H1 (cell line): ENCODE measurements around the gene OS9. TPM values are rescaled to one million over a fixed set of nuclear protein-coding genes. Genes with fewer than 3 reads are reported as not detected.

Experiments used
- CHD1 ChIP-seq: IDR thresholded peaks from 2 replicates; pipeline ENCODE4 v1.6.1; 2012; ENCODE audit warnings: low read depth, low read length, improper control_type of control experiment
- CTBP2 ChIP-seq: IDR thresholded peaks from 2 replicates; pipeline ENCODE4 v1.7.0; 2011; ENCODE audit warnings: borderline replicate concordance, mild to moderate bottlenecking, moderate library complexity, mixed read lengths, low read length; ENCODE audit not compliant: insufficient read depth, insufficient read length
- HDAC2 ChIP-seq, 2 experiments: fragments of 300-600 bp in 1 of 2; sonication (generic) in 1 of 2; IDR thresholded peaks; 2 replicates each; pipeline ENCODE4 v1.6.1; 2011 to 2012; ENCODE audit warnings: low read depth in 2 of 2, low read length in 2 of 2, mild to moderate bottlenecking in 2 of 2, moderate library complexity in 2 of 2, borderline replicate concordance in 1 of 2, inconsistent platforms in 1 of 2
- MAFK ChIP-seq: IDR thresholded peaks from 2 replicates; pipeline ENCODE4 v1.6.1; 2012; ENCODE audit warnings: low read depth, mild to moderate bottlenecking, improper control_type of control experiment, low read length
- RNF2 ChIP-seq: fragments of 200-900, 300-1000 bp; sonication (generic); IDR thresholded peaks from 2 replicates; pipeline ENCODE4 v1.7.1; 2016; ENCODE audit warnings: borderline replicate concordance, low read depth, mild to moderate bottlenecking, antibody characterized with exemption, low read length; ENCODE audit not compliant: poor library complexity, severe bottlenecking; ENCODE audit errors: missing control alignments
- SP1 ChIP-seq: IDR thresholded peaks from 2 replicates; pipeline ENCODE4 v1.6.1; 2011; ENCODE audit warnings: low read depth, low read length
- TAF1 ChIP-seq: IDR thresholded peaks from 2 replicates; pipeline ENCODE4 v1.6.1; 2011; ENCODE audit warnings: mild to moderate bottlenecking, low read depth, low read length
- TCF12 ChIP-seq: IDR thresholded peaks from 2 replicates; pipeline ENCODE4 v1.6.1; 2011; ENCODE audit warnings: low read depth, mild to moderate bottlenecking, low read length
- TEAD4 ChIP-seq: IDR thresholded peaks from 2 replicates; pipeline ENCODE4 v1.6.1; 2012; ENCODE audit warnings: low read depth, low read length, inconsistent platforms, mixed read lengths
- polyA plus RNA-seq, 7 experiments: library from polyadenylated mRNA; depleted of rRNA in 3 of 7; stranded (reverse) in 5 of 7; unstranded in 2 of 7; fragments of >200 nt in 5 of 7; fragments of 200-250 nt in 2 of 7; gene quantifications; 1 replicate in 5 of 7; 2 replicates in 1 of 7; 4 replicates in 1 of 7; pipeline versions ENCODE4 v1.2.1 to v1.2.3, GENCODE V29; 2011 to 2013; ENCODE audit warnings: missing spikeins in 2 of 7, mixed read lengths in 2 of 7
- total RNA-seq: library from RNA; stranded (reverse); fragmentation: NEBNext Ultra II Directional; extraction: Animal tissue kit (Norgen Biotek cat#: 25700); gene quantifications from 2 replicates; pipeline ENCODE4 v1.2.1, GENCODE V29; 2021
- TF ChIP-seq, protein P1 (sequence below): fragments of 300-600 bp; sonication (generic); IDR thresholded peaks from 2 replicates; pipeline ENCODE4 v1.7.1; 2012; ENCODE audit warnings: low read length, moderate library complexity, mild to moderate bottlenecking, inconsistent platforms; ENCODE audit not compliant: insufficient replicate concordance
- TF ChIP-seq, protein P2 (sequence below): IDR thresholded peaks from 2 replicates; pipeline ENCODE4 v1.6.1; 2012; ENCODE audit warnings: inconsistent platforms

The OS9 gene
- total and polyA plus RNA-seq, 2 of the 8 experiments (the other 6 are each of a cell fraction or from before 2014, with no cell fraction given) = 71.0 to 108 TPM

DNA sequence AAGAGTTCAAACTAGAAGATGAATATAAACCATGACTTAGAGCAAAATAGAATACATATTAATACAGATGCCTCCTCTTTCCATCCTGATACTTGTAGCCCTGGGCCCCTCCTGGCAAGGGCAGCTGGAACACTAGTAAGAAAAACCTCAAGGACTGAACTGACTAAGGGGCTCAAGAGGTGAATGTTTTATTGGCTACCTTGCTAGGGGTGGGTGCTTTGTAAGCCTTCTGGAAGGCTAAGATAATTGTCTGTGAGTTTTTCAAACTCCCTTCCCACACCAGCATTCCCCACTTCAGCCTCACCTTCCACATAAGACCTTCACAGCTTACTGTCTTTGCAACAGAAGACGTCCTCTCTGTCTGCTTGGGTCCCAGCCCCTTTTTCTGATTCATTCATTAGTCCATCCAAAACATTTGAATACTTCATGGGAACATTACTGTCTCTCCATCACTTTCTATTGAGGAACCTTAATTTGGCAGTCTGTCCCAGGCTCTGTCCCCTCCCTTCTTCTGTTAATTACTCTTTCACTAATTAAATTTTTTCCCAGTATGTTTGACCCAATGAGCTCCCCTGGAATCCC, 59.9 kb downstream of the OS9 start (continued):
- TF ChIP-seq, protein P1, sequence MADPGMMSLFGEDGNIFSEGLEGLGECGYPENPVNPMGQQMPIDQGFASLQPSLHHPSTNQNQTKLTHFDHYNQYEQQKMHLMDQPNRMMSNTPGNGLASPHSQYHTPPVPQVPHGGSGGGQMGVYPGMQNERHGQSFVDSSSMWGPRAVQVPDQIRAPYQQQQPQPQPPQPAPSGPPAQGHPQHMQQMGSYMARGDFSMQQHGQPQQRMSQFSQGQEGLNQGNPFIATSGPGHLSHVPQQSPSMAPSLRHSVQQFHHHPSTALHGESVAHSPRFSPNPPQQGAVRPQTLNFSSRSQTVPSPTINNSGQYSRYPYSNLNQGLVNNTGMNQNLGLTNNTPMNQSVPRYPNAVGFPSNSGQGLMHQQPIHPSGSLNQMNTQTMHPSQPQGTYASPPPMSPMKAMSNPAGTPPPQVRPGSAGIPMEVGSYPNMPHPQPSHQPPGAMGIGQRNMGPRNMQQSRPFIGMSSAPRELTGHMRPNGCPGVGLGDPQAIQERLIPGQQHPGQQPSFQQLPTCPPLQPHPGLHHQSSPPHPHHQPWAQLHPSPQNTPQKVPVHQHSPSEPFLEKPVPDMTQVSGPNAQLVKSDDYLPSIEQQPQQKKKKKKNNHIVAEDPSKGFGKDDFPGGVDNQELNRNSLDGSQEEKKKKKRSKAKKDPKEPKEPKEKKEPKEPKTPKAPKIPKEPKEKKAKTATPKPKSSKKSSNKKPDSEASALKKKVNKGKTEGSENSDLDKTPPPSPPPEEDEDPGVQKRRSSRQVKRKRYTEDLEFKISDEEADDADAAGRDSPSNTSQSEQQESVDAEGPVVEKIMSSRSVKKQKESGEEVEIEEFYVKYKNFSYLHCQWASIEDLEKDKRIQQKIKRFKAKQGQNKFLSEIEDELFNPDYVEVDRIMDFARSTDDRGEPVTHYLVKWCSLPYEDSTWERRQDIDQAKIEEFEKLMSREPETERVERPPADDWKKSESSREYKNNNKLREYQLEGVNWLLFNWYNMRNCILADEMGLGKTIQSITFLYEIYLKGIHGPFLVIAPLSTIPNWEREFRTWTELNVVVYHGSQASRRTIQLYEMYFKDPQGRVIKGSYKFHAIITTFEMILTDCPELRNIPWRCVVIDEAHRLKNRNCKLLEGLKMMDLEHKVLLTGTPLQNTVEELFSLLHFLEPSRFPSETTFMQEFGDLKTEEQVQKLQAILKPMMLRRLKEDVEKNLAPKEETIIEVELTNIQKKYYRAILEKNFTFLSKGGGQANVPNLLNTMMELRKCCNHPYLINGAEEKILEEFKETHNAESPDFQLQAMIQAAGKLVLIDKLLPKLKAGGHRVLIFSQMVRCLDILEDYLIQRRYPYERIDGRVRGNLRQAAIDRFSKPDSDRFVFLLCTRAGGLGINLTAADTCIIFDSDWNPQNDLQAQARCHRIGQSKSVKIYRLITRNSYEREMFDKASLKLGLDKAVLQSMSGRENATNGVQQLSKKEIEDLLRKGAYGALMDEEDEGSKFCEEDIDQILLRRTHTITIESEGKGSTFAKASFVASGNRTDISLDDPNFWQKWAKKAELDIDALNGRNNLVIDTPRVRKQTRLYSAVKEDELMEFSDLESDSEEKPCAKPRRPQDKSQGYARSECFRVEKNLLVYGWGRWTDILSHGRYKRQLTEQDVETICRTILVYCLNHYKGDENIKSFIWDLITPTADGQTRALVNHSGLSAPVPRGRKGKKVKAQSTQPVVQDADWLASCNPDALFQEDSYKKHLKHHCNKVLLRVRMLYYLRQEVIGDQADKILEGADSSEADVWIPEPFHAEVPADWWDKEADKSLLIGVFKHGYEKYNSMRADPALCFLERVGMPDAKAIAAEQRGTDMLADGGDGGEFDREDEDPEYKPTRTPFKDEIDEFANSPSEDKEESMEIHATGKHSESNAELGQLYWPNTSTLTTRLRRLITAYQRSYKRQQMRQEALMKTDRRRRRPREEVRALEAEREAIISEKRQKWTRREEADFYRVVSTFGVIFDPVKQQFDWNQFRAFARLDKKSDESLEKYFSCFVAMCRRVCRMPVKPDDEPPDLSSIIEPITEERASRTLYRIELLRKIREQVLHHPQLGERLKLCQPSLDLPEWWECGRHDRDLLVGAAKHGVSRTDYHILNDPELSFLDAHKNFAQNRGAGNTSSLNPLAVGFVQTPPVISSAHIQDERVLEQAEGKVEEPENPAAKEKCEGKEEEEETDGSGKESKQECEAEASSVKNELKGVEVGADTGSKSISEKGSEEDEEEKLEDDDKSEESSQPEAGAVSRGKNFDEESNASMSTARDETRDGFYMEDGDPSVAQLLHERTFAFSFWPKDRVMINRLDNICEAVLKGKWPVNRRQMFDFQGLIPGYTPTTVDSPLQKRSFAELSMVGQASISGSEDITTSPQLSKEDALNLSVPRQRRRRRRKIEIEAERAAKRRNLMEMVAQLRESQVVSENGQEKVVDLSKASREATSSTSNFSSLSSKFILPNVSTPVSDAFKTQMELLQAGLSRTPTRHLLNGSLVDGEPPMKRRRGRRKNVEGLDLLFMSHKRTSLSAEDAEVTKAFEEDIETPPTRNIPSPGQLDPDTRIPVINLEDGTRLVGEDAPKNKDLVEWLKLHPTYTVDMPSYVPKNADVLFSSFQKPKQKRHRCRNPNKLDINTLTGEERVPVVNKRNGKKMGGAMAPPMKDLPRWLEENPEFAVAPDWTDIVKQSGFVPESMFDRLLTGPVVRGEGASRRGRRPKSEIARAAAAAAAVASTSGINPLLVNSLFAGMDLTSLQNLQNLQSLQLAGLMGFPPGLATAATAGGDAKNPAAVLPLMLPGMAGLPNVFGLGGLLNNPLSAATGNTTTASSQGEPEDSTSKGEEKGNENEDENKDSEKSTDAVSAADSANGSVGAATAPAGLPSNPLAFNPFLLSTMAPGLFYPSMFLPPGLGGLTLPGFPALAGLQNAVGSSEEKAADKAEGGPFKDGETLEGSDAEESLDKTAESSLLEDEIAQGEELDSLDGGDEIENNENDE = no peak
- TF ChIP-seq CHD1 (no peak), HDAC2 (IDR thresholded peaks at IDR 0.05; ENCODE audit: borderline replicate concordance in 1 of 2, low read depth in 2 of 2, low read length in 2 of 2) (no peak), TAF1 (no peak), CTBP2 (no peak), MAFK (no peak), RNF2 (no peak), TCF12 (no peak), SP1 (no peak), TEAD4 (no peak)
- TF ChIP-seq, protein P2, sequence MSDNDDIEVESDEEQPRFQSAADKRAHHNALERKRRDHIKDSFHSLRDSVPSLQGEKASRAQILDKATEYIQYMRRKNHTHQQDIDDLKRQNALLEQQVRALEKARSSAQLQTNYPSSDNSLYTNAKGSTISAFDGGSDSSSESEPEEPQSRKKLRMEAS = no peak
